Adrenal gland (tissue), 5 donors: ENCODE measurements around the gene MAGEB3.
A peak's percentile ranks its signal among the peaks of the same experiment; 100 is the strongest.

ENCODE experiments used
- CTCF ChIP-seq, 6 experiments: fragments of 450-650 bp in 4 of 6; fragments of 200-600 bp in 2 of 6; sonication (generic) in 1 of 6; IDR thresholded peaks; 1 replicate in 5 of 6; 2 replicates in 1 of 6; pipeline versions ENCODE4 v1.5.1 to v1.8.0; 2016 to 2021; ENCODE audit warnings: antibody characterized with exemption in 6 of 6, mild to moderate bottlenecking in 2 of 6, moderate library complexity in 1 of 6
- POLR2A ChIP-seq, 2 donors: fragments of 450-650 bp; IDR thresholded peaks; one replicate each; pipeline ENCODE4 v1.6.1; 2017; ENCODE audit warnings: antibody characterized with exemption in 2 of 2, mild to moderate bottlenecking in 2 of 2, moderate library complexity in 1 of 2
- donor health status: DM: no; HTN: no; CAD: no.

GRCh38 chrX:30196322-30196721 lies 34.1 kb upstream of the MAGEB3 start:
- TF ChIP-seq POLR2A (IDR thresholded peaks at IDR 0.05) (no peak), CTCF (IDR thresholded peaks at IDR 0.05) (peak in 3 of 6 experiments; percentile 18 to 28 (median 21))
